Endothelial cell of umbilical vein (primary cell): ENCODE measurements around the gene ZBTB7A. TPM values are rescaled to one million over a fixed set of nuclear protein-coding genes. Genes with fewer than 3 reads are reported as not detected.

ENCODE experiments used
- BruUV-seq: library from RNA; stranded (reverse); fragments of 400-500 nt; replicated peaks from 2 replicates; lab custom pipeline; 2021; lab: Mats Ljungman, UMichigan
- CTCF ChIA-PET: fragments of 300-600, 350-600 bp; sonication (Branson Sonifier 250); formaldehyde crosslinking; loops from one replicate; lab custom pipeline; 2021; ENCODE audit warnings: antibody characterized with exemption, inconsistent platforms; lab: Charles Lee
- POLR2A ChIA-PET: fragments of 300-600, 350-600 bp; sonication (Branson Sonifier 250); formaldehyde crosslinking; loops from one replicate; lab custom pipeline; 2021; ENCODE audit warnings: antibody characterized with exemption, inconsistent platforms; lab: Charles Lee
- DNase-seq: peaks from one replicate; pipeline ENCODE4 v3.0.0-alpha.2; 2011; ENCODE audit warnings: low read depth, low spot score
- FAIRE-seq: peaks from 2 replicates; lab custom pipeline; 2011; peaks lifted over from hg19 to GRCh38; lab: Jason Lieb, UNC
- H2AFZ ChIP-seq: 2 replicates; pipeline ENCODE4 v1.6.0; 2012; ENCODE audit warnings: low read depth, low read length, control low read depth, inconsistent platforms
- H3K27ac ChIP-seq: 2 replicates; pipeline ENCODE4 v1.5.1; 2011; ENCODE audit warnings: low read depth, mild to moderate bottlenecking, control low read depth, low read length, moderate library complexity; ENCODE audit not compliant: insufficient read depth
- H3K27me3 ChIP-seq, 2 experiments: 2 replicates each; pipeline versions ENCODE4 v1.6.0 to v1.6.1; 2011; ENCODE audit warnings: low read length in 2 of 2, mixed read lengths in 1 of 2; ENCODE audit not compliant: control insufficient read depth in 2 of 2, insufficient read depth in 2 of 2
- H3K36me3 ChIP-seq, 2 experiments: 2 replicates in 1 of 2; 3 replicates in 1 of 2; pipeline ENCODE4 v1.5.1; 2011; ENCODE audit warnings: low read length in 2 of 2, mild to moderate bottlenecking in 1 of 2, moderate library complexity in 1 of 2; ENCODE audit not compliant: control insufficient read depth in 2 of 2, insufficient read depth in 2 of 2; ENCODE audit errors: extremely low read depth in 1 of 2
- H3K4me1 ChIP-seq: 3 replicates; pipeline ENCODE4 v1.5.1; 2011; ENCODE audit warnings: mild to moderate bottlenecking, low read length; ENCODE audit not compliant: control insufficient read depth, insufficient read depth; ENCODE audit errors: extremely low read depth
- H3K4me2 ChIP-seq: 2 replicates; pipeline ENCODE4 v1.6.1; 2011; ENCODE audit warnings: low read length, control low read depth, mixed read lengths; ENCODE audit not compliant: insufficient read depth
- H3K4me3 ChIP-seq, 3 experiments: fragments of 200-600 bp in 1 of 3; sonication (generic), shearing (Covaris generic) in 1 of 3; replicated peaks in 1 of 3; 2 replicates each; pipeline ENCODE4 v1.5.1; 2011 to 2016; ENCODE audit warnings: control low read depth in 3 of 3, low read length in 3 of 3, mild to moderate bottlenecking in 2 of 3, inconsistent platforms in 1 of 3, low read depth in 1 of 3, moderate library complexity in 1 of 3; ENCODE audit not compliant: insufficient read depth in 1 of 3
- H3K79me2 ChIP-seq: 2 replicates; pipeline ENCODE4 v1.6.0; 2012; ENCODE audit warnings: low read length, inconsistent platforms; ENCODE audit not compliant: control insufficient read depth, insufficient read depth
- H3K9ac ChIP-seq: replicated peaks from 2 replicates; pipeline ENCODE3; 2011; ENCODE audit warnings: low read length, control low read depth; ENCODE audit not compliant: insufficient read depth; ENCODE audit errors: extremely low read depth
- H3K9me1 ChIP-seq: replicated peaks from 3 replicates; pipeline ENCODE4 v1.6.0; 2011; ENCODE audit warnings: mild to moderate bottlenecking, low read length; ENCODE audit not compliant: control insufficient read depth, insufficient read depth; ENCODE audit errors: extremely low read depth
- H3K9me3 ChIP-seq: replicated peaks from 2 replicates; pipeline ENCODE4 v1.5.1; 2012; ENCODE audit warnings: low read length, inconsistent platforms; ENCODE audit not compliant: control insufficient read depth, insufficient read depth
- H4K20me1 ChIP-seq: replicated peaks from 2 replicates; pipeline ENCODE3; 2011; ENCODE audit warnings: mild to moderate bottlenecking, low read length; ENCODE audit not compliant: control insufficient read depth, insufficient read depth; ENCODE audit errors: extremely low read depth
- EZH2 ChIP-seq: IDR thresholded peaks from 2 replicates; pipeline ENCODE4 v1.6.1; 2012; ENCODE audit warnings: borderline replicate concordance, low read depth, mild to moderate bottlenecking, moderate library complexity, low read length, inconsistent platforms; ENCODE audit not compliant: severe bottlenecking
- FOS ChIP-seq: IDR thresholded peaks from 2 replicates; pipeline ENCODE4 v1.6.1; 2011; ENCODE audit warnings: mild to moderate bottlenecking, low read length, moderate library complexity, borderline replicate concordance; ENCODE audit not compliant: insufficient read depth
- GATA2 ChIP-seq: IDR thresholded peaks from 2 replicates; pipeline ENCODE4 v1.7.0; 2011; ENCODE audit warnings: low read depth, mild to moderate bottlenecking, moderate library complexity, mixed read lengths, low read length; ENCODE audit not compliant: insufficient read length, insufficient read depth
- JUN ChIP-seq: IDR thresholded peaks from 2 replicates; pipeline ENCODE4 v1.6.1; 2011; ENCODE audit warnings: borderline replicate concordance, low read depth; ENCODE audit not compliant: insufficient read length, insufficient read depth
- MYC ChIP-seq: IDR thresholded peaks from one replicate; pipeline ENCODE4 v1.6.1; 2011; ENCODE audit warnings: mild to moderate bottlenecking, low read depth, low read length
- POLR2A ChIP-seq: IDR thresholded peaks from 2 replicates; pipeline ENCODE4 v1.6.1; 2012; ENCODE audit warnings: low read depth, mild to moderate bottlenecking, control low read depth, low read length
- POLR2AphosphoS5 ChIP-seq: IDR thresholded peaks from 2 replicates; pipeline ENCODE4 v1.6.1; 2012; ENCODE audit warnings: low read depth, mild to moderate bottlenecking, control low read depth, low read length, moderate library complexity; ENCODE audit not compliant: insufficient read depth
- dilution Hi-C: fragments of 300-500 bp; cut with MboI; formaldehyde crosslinking; loops from one replicate; pipeline ENCODE4 v1.15.0; 2019; ENCODE audit warnings: low sequenced_read_pairs; ENCODE audit not compliant: extremely low pct_ligation_motif_present
- intact Hi-C: fragments of 100-400 bp; cut with micrococcal nuclease; formaldehyde crosslinking; loops from one replicate; pipeline ENCODE4 v1.10.0; 2022
- polyA plus RNA-seq, 4 experiments: library from polyadenylated mRNA; depleted of rRNA in 3 of 4; stranded (reverse) in 3 of 4; unstranded in 1 of 4; fragments of >200 nt; gene quantifications; 2 replicates each; pipeline versions ENCODE4 v1.2.1 to v1.2.3, GENCODE V29; 2011 to 2012; ENCODE audit warnings: missing spikeins in 1 of 4
- total RNA-seq: library from RNA; stranded (reverse); gene quantifications from 2 replicates; pipeline ENCODE4 v1.2.3, GENCODE V29; 2021
- TF ChIP-seq, protein P1 (sequence below), 2 donors: IDR thresholded peaks; 1 replicate in 1 of 2; 2 replicates in 1 of 2; pipeline ENCODE4 v1.5.1; 2011; ENCODE audit warnings: low read length in 2 of 2, mild to moderate bottlenecking in 2 of 2, moderate library complexity in 2 of 2, control low read depth in 1 of 2, inconsistent platforms in 1 of 2, low read depth in 1 of 2; ENCODE audit not compliant: insufficient read depth in 1 of 2; ENCODE audit errors: extremely low read depth in 1 of 2

Gene ZBTB7A
- total and polyA plus RNA-seq, 2 donors (not counting 3 experiments of a cell fraction or from before 2014, with no cell fraction given): 8.2 to 29.0 TPM

- intact Hi-C loops: loop anchor here (2.0 to 5.0 kb wide), 4 partner anchors 57 to 98 kb away; partner anchors contain the start of genes EEF2 and MAP2K2
- DNase-seq (peak; percentile 94), FAIRE-seq (peak; percentile 90)
- Histone ChIP-seq H3K36me3 (peaks cover 0 to 5% of the 10 kb centered on the region in 2 experiments), H3K9me1 (no peaks in the 10 kb centered on the region), H3K4me1 (peaks cover 11% of the 10 kb centered on the region), H3K27me3 (no peaks in the 10 kb centered on the region), H4K20me1 (no peaks in the 10 kb centered on the region), H3K9me3 (no peaks in the 10 kb centered on the region), H3K4me3 (peak overlapping the region in 1 of 3 experiments; percentile 98), H2AFZ (no peak overlapping the region), H3K4me2 (no peak overlapping the region), H3K9ac (no peak overlapping the region), H3K79me2 (peaks cover 48% of the 10 kb centered on the region), H3K27ac (no peak overlapping the region)
- TF ChIP-seq JUN (no peak), MYC (no peak), FOS (no peak), EZH2 (no peak), POLR2A (peak; percentile 11), GATA2 (no peak), POLR2AphosphoS5 (peak; percentile 27)
- TF ChIP-seq, protein P1, sequence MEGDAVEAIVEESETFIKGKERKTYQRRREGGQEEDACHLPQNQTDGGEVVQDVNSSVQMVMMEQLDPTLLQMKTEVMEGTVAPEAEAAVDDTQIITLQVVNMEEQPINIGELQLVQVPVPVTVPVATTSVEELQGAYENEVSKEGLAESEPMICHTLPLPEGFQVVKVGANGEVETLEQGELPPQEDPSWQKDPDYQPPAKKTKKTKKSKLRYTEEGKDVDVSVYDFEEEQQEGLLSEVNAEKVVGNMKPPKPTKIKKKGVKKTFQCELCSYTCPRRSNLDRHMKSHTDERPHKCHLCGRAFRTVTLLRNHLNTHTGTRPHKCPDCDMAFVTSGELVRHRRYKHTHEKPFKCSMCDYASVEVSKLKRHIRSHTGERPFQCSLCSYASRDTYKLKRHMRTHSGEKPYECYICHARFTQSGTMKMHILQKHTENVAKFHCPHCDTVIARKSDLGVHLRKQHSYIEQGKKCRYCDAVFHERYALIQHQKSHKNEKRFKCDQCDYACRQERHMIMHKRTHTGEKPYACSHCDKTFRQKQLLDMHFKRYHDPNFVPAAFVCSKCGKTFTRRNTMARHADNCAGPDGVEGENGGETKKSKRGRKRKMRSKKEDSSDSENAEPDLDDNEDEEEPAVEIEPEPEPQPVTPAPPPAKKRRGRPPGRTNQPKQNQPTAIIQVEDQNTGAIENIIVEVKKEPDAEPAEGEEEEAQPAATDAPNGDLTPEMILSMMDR (IDR thresholded peaks at IDR 0.05; ENCODE audit: extremely low read depth in 1 of 2, insufficient read depth in 1 of 2, low read depth in 1 of 2, low read length in 2 of 2): no peak
- BruUV-seq: no TSS peak
- ChIA-PET POLR2A (interaction anchor here (0.6 to 0.7 kb wide), 2 partner anchors 51 to 63 kb away, joined by 3 to 5 read pairs; no protein-coding TSS in a partner anchor), CTCF (interaction anchor here (0.6 to 1.2 kb wide), 3 partner anchors 12 to 92 kb away, joined by 3 to 9 read pairs (median 3); no protein-coding TSS in a partner anchor)
- dilution Hi-C loops: no loop called here
Measured at GRCh38 chr19:4065430-4066175, 1.1 kb downstream of the ZBTB7A start.
